Mesothelial cell of epicardium (in vitro differentiated cells): ENCODE results near the gene STK16. TPM values are rescaled to one million over a fixed set of nuclear protein-coding genes. Genes with fewer than 3 reads are reported as not detected.

Experiments
- DNase-seq, 2 experiments: peaks; one replicate each; pipeline ENCODE4 v3.0.0; 2021; ENCODE audit warnings: low spot score in 2 of 2; ENCODE audit not compliant: unreplicated experiment in 2 of 2
- H3K27ac Mint-ChIP-seq: 2 replicates; pipeline ENCODE4 v1.8.0; 2021; ENCODE audit warnings: mixed read lengths
- H3K27me3 Mint-ChIP-seq: 2 replicates; pipeline ENCODE4 v1.8.0; 2021; ENCODE audit warnings: low read depth, mixed read lengths
- H3K36me3 Mint-ChIP-seq: 2 replicates; pipeline ENCODE4 v1.8.0; 2021; ENCODE audit warnings: mixed read lengths
- H3K4me1 Mint-ChIP-seq: 2 replicates; pipeline ENCODE4 v1.8.0; 2021; ENCODE audit warnings: mixed read lengths
- H3K4me3 Mint-ChIP-seq: 2 replicates; pipeline ENCODE4 v1.8.0; 2021; ENCODE audit warnings: mild to moderate bottlenecking, moderate library complexity, mixed read lengths
- H3K9me3 Mint-ChIP-seq: 2 replicates; pipeline ENCODE4 v1.8.0; 2021; ENCODE audit warnings: mixed read lengths
- total RNA-seq: library from RNA; stranded (reverse); gene quantifications from 3 replicates; pipeline ENCODE4 v1.2.1, GENCODE V29; 2021
- TF ChIP-seq, protein P1 (sequence below): fragments of 200-600 bp; sonication (generic); IDR thresholded peaks from one replicate; pipeline ENCODE4 v1.5.0; 2021; ENCODE audit warnings: antibody characterized with exemption; ENCODE audit not compliant: unreplicated experiment

Gene STK16
- total RNA-seq, 1 donor from 2014 or later, result 31.2 TPM

DNA sequence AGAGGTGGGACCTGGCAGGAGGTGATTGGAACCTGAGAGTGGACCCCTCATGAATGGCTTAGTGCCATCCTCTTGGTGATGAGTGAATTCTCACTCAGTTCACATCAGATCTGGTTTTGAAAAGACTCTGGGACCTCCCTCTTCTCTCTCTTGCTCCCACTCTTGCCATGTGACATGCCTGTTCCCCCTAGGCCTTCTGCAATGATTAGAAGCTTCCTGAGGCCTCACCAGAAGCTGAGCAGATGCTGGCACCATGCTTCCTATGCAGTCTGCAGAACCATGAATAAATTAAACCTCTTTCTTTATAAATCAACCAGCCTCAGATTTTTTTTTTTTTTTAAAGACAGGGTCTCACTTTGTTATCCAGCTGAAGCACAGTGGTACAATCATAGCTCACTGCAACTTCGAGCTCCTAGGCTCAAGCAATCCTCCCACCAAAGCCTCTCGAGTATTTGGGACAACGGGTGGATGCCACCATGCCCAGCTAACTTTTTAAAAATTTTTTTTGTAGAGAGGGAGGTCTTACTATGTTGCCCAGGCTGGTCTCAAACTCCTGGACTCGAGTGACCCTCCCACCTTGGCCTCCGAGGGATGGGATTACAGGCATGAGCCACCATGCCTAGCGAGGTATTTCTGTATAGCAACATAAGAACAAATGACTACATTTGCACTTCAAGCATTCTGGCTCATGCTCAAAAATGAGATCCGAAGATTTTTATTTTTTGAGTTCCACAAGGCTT is 40.7 kb upstream of the STK16 start:
- peaks cover under 1% of the 10 kb centered on the region for H3K27me3 Mint-ChIP-seq
- no peak for DNase-seq
- H3K27ac Mint-ChIP-seq, result peak overlapping the region; percentile 34
- H3K4me3 Mint-ChIP-seq, result no peak overlapping the region
- peaks cover 1% of the 10 kb centered on the region for H3K36me3 Mint-ChIP-seq
- H3K9me3 Mint-ChIP-seq, result no peaks in the 10 kb centered on the region
- TF ChIP-seq, protein P1, sequence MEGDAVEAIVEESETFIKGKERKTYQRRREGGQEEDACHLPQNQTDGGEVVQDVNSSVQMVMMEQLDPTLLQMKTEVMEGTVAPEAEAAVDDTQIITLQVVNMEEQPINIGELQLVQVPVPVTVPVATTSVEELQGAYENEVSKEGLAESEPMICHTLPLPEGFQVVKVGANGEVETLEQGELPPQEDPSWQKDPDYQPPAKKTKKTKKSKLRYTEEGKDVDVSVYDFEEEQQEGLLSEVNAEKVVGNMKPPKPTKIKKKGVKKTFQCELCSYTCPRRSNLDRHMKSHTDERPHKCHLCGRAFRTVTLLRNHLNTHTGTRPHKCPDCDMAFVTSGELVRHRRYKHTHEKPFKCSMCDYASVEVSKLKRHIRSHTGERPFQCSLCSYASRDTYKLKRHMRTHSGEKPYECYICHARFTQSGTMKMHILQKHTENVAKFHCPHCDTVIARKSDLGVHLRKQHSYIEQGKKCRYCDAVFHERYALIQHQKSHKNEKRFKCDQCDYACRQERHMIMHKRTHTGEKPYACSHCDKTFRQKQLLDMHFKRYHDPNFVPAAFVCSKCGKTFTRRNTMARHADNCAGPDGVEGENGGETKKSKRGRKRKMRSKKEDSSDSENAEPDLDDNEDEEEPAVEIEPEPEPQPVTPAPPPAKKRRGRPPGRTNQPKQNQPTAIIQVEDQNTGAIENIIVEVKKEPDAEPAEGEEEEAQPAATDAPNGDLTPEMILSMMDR, result no peak
- H3K4me1 Mint-ChIP-seq, result peaks cover 18% of the 10 kb centered on the region

DNA sequence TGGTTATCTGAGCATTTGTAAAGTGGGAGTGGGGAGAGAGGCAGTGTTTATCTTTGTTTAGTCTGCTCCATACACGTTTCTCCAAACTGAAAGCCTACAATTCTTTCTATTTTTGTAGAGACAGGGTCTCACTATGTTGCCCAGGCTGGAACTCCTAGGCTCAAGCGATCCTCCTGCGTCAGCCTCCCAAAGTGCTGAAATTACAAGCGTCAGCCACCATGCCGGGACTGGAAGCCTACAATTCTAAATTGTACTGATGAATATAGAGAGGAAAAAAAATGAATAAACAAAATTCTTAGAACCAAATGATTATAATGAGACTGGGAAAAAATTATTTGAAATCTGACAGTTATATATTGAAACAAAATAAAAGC is 40.1 kb upstream of the STK16 start:
- no peaks in the 10 kb centered on the region for H3K27me3 Mint-ChIP-seq
- H3K36me3 Mint-ChIP-seq, result peaks cover 2% of the 10 kb centered on the region
- no peak overlapping the region for H3K27ac Mint-ChIP-seq
- TF ChIP-seq, protein P1, result no peak
- peak overlapping the region; percentile 10 for H3K4me3 Mint-ChIP-seq
- peaks cover 18% of the 10 kb centered on the region for H3K4me1 Mint-ChIP-seq
- DNase-seq, result no peak
- no peaks in the 10 kb centered on the region for H3K9me3 Mint-ChIP-seq

DNA sequence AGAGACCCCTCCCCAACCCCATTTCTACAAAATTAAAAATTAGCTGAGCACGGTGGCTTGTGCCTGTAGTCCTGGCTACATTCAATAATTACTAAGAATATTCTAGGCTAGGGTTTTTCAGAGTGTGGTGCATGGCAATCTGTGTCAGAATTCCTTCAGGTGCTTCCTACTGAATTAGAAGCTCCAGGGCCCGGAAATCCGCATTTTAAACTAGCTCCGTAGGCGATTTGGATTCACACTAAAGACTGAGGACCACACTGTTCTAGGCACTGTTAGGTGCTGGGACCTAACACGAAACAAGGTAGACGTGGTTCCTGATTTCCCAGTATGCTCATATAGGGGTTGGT is 39.3 kb upstream of the STK16 start:
- TF ChIP-seq, protein P1, result no peak
- Mint-ChIP-seq H3K4me3 (peak overlapping the region; percentile 84), H3K36me3 (peaks cover 2% of the 10 kb centered on the region), H3K4me1 (peaks cover 18% of the 10 kb centered on the region), H3K27ac (peak overlapping the region; percentile 97), H3K27me3 (no peaks in the 10 kb centered on the region), H3K9me3 (no peaks in the 10 kb centered on the region)
- no peak for DNase-seq

DNA sequence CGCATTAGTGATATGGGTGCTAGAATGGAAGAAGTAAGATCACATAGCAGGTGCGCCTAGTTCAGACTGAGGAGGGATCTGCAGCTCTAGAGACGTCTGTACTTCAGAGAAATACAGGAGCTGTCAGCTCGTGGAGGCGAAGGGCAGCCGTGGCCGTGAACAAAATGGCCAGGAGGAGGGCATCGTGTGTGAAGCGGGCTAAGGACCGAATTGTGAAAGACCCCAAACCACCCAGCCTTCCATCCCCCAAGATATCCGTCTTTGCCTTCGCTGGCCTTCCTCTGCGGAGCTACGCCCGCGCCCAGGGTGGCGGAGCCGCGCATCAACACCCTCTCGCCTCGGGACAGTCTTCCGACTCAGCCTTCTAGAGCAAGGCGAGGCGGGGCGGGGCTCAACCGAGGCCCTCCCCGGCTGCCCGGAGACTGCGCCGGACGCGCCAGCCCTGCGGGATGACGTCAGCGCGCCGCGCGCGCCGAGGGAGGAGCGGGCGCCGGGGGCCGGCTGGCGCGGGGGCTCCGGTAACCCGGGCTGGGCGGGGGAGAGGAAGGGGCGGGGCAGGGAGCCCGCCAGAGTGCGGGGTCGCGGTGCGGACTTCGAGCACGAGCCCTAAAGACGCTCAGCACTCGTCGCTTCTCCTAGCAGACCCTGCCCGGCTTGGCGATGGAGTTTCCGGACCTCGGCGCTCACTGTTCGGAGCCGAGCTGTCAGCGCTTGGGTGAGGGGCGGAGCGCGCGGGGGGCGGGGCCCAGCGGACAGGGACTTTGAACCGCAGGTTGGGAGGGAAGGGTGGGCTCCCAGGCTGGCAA is 38.7 kb upstream of the STK16 start, which contains the start of gene ZFAND2B:
Gene ZFAND2B (plus strand): TSS at position 455 of the 806 bp plus-strand sequence. CDS start 206 bp downstream, at position 661.
- no peaks in the 10 kb centered on the region for H3K9me3 Mint-ChIP-seq

DNA sequence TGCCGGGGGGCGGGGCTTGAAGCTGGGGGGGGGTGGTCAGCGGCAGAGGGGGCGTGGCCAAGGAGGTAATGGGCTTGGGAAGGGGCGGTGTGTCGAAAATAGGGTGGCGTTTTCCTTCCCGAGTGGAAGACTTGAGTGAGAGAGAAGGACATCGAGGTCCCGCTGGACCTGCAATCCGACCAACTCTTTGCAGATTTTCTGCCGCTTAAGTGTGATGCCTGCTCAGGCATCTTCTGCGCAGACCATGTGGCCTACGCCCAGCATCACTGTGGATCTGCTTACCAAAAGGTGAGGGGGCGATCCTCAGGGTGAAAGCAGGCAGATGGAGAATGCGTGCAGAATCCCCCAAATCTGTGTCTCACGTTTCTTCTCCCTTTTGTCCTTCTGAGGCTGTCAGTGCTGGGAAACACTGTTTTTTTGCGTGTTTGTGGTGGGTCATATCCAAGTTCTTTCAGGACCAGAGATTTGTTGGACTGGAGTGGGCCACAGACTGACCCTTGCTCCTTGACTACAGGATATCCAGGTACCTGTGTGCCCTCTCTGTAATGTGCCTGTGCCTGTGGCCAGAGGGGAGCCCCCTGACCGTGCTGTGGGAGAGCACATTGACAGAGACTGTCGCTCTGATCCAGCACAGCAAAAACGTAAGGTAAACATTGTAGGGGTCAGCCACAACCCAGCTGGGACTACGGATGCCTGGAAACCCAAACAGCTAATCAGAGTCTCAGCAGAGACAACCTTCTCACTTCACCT is 38.0 kb upstream of the STK16 start:
- Mint-ChIP-seq H3K27ac (peak overlapping the region; percentile 81), H3K36me3 (peaks cover 6% of the 10 kb centered on the region), H3K4me3 (peak overlapping the region; percentile 84), H3K27me3 (no peaks in the 10 kb centered on the region), H3K9me3 (no peaks in the 10 kb centered on the region), H3K4me1 (peaks cover 18% of the 10 kb centered on the region)
- DNase-seq, result no peak
- TF ChIP-seq, protein P1, result no peak

More for the DNA sequence above, 38.7 kb upstream of the STK16 start, which contains the start of gene ZFAND2B:
- Mint-ChIP-seq H3K4me3 (peak within 1 kb of the TSS; percentile 84), H3K4me1 (peaks cover 18% of the 10 kb centered on the region), H3K36me3 (peaks cover 2% of the 10 kb centered on the region), H3K27ac (peak within 1 kb of the TSS; percentile 97), H3K27me3 (no peaks in the 10 kb centered on the region)
- DNase-seq, result peak; percentile 95 to 97
- TF ChIP-seq, protein P1, result no peak
